GM18505 (cell line): ENCODE measurements around the gene FMNL2.

Source experiments
- ATAC-seq: cut with Tn5 transposase; IDR thresholded peaks from one replicate; pipeline ENCODE4 v1.9.1; 2021; ENCODE audit not compliant: unreplicated experiment
- POLR2A ChIP-seq: IDR thresholded peaks from 4 replicates; pipeline ENCODE4 v1.6.1; 2011; ENCODE audit warnings: borderline replicate concordance; ENCODE audit not compliant: insufficient read depth, insufficient read length; ENCODE audit errors: extremely low read depth

Gene FMNL2

DNA sequence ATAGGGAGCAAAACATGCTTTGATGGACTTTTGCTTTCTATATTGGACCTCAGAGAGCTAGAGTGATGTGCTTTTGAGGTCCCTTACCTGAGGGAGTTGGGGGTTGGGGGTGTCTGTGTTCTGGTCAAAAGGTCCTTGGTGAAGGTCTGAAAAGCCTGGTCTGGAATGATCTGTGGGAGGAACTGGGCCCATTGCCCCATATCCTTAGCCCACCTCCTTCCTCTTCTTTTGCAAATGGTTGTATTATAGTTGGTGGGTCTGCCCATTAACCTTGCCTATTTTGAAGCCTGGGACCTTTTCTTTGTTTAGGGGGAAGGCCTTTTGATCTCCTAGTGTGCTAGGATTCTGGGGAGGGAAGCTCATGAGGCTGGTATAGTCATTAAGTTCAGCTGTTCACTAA, 88.7 kb downstream of the FMNL2 start:
- TF ChIP-seq POLR2A, result no peak
- no peak for ATAC-seq

DNA sequence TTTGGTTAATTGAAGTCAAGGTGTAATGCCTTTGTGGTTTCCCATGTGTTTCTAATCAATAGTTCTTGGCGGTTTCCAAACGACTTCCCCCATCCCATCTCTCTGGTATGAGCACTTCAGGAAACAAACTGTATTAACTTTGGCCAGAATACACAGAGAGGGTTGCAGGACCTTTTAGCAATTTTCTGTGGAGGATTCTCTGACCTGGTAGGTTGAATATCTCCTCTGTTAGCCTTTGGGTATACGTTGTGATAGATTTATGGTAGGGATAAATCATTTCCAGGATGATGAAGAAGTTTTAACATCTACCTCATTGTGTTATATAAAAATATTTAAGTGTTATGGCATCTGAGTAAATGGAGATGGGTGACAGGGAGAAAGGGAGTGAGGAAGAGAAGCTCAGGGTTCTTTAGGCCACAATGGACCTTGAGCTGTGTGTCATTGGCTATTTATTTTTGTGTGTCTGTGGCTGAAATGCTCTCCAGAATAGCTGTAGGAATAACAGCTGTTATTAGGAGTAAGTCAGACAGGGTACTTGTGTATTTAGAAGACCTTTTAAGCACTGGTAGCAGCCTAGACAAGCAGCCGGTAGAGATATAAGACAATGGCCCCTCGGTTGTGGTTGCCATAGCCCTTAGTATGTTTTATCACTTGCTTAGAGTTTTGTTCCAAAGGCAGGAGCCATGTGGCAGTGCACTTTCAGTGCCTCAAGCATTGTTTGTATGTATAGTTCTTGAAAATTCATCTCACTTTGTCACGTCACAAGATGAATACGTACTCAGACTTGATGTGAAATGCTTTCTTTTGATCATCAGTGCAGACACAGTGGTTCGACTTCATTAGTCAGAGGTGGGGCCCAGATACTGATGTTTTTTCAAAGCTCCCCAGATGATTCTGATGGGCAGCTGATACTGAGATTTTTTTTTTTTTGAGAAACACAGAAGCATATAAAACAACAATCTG, 91.1 kb downstream of the FMNL2 start:
- TF ChIP-seq POLR2A, result no peak
- no peak for ATAC-seq

DNA sequence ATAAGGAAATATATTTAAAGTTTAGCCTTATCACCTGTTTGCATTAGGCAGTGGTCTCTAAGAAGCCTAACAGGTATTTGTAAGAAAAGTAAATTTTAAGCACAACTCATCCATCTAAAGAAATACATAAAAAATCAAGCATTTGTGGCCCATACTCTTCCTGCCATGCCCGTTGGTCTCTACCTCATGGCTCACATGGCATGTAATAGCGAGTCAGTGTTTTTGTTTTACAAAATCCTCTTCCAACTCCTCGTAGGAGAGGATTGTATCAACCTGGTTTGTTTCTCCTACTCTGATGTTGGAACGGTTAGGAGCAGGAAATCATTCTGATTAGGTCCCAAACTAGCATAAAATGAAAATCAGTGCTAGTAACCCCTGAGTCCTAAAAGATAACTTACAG, 91.8 kb downstream of the FMNL2 start:
- no peak for ATAC-seq
- TF ChIP-seq POLR2A, result no peak

DNA sequence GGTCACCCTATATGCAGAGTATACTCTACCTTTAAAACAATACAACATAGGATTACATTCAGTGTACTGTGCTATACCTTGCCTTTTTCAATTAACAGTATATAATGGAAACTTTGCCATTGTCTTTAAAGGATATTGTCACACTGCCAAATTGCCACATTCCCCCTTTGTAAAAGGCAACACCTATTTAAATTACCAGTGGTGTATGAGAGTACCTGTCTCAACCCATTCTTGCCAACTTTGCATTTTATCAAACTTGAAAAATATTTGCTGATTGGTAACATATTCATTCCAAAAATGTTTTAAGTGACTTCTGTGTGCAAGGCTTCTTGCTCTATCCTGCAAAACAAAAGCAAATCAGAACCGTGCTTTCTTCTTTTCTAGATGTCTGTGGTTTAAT, 92.9 kb downstream of the FMNL2 start:
- TF ChIP-seq POLR2A, result no peak
- no peak for ATAC-seq

DNA sequence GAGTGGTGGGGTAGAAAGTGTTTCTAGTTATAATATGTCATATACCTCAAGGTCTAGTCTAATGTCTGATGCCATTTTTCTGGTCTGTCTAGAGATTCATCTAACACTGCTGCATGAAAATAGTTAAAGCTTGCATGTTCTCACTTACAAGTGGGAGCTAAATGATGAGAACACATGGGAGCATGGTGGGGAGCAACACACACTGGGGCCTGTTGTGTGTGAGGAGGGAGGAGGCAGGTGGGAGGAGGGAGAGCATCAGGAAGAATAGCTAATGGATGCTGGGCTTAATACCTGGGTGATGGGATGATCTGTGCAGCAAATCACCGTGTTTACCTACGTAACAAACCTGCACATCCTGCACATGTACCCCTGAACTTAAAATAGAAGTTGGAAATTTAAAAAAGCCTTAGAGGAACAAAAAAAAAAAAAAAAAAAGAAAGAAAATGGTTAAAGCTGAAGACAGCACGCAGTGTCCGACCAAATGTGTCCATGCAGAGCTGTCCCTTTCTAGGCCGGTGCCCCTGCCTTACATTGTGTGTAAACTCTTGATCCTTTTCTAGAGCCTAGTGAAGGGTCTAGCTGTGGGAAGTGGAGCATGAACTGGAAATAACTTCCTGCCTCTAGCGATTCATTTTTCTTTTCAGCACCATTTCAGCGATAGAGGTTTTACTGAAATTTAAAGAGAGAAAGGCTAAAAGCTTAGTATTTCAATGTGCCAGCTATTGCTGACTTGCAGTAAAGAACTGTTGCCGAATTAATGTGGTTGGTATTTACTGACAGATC, 94.0 kb downstream of the FMNL2 start:
- ATAC-seq, result no peak
- no peak for TF ChIP-seq POLR2A

DNA sequence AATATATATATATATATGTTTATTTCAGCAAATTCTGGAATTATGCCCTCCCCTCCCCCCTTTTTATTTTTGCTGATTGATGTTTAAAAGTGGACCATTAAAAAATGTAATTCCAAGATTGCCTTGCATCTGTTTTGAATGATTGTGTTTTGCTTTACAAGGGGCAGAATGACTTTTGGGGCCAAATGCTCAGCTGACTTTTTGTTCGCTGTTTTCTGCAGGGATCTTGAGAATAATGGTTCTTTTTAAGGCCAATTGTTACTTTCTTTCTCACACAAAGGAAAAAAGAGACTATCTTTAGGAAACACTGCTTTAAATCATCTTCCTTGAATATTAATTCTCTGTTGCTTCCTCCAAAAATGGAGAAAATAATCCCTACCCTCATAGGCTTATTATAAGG, 95.9 kb downstream of the FMNL2 start:
- ATAC-seq, result no peak
- no peak for TF ChIP-seq POLR2A

DNA sequence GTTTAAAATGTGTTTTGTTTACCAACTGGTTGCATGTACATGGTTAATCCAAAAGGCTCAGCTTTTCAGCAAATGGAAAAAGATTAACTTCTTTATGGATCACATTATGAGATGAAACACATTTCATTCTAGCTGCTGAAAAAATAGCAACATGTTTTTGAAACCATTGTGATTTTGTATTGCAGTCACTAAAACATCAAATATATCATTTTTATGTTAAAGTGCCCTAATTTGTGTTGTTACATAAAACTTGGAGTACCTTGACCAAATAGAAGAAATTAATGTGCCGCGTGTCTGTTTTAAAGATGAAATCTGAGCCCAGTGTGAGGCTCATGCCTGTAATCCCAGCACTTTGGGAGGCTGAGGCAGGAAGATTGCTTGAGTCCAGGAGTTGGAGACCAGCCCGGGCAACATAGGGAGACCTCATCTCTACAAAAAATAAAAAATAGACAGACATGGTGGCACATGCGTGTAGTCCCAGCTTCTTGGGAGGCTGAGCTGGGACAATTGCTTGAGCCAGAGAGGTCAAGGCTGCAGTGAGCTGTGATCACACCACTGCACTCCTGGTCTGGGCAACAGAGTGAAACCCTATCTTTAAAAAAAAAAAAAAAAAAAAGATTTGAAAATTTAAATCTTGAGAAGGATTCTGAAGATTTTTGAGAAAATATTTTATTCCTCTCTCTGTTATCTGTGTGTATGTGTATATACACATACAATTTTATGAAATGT, 96.6 kb downstream of the FMNL2 start:
- no peak for TF ChIP-seq POLR2A
- no peak for ATAC-seq

DNA sequence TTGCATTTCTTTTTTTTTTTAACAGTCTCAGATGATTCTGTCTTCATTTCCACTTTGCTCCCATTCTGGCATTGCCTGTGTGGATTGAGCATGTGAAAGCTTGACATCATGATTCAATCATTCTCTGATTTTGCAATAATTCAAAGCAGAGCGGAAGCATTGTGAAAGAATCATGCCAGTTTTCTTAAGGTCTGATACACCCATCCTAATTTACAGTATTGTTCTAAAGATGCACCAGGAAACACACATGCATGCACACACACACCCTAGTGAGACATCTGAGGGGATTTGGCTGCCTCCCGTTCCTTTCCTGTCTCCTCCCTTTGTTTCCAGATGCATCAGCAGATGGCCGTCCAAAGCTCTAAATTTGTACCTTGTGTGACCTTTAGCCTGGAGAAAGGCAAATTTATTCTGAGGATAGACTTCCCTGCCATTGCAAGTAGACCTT, 97.3 kb downstream of the FMNL2 start:
- TF ChIP-seq POLR2A, result no peak
- ATAC-seq, result no peak

DNA sequence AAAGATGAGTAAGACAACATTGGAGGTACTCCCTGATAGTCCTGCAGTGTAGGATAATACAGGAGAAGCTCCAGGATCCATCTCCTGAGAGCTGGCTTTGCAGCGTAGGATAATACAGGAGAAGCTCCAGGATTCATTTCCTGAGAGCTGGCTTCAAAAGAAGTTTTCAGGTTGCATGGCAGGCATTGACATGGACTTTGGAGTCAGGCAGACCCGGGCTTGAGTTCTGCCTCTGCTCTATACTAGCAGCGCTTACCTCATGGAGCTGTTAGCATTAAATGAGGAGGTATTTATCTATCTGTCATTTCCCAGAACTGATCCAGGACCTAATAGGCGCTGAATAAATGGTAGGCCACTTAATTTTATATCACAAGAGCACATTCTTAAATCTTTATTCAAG, 97.8 kb downstream of the FMNL2 start:
- no peak for ATAC-seq
- TF ChIP-seq POLR2A, result no peak

DNA sequence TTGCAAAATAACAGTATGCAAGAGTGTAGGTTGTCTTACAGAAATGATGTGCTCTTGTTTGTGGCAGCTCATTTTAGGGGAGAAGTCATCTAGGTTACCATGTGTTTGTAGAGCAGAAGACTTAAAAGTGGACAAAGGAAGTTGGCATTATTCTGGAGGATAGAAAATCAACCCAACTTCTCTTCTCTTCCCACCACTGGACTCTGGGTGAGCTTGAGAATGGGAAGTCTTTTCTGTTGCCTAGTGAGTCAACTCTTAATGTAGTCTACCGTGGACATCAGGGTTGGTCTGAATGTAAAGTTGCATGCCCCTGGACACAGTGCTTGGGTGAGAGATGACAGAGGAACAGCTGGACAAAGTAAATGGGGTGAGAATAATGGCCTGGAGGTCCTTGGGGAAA, 98.3 kb downstream of the FMNL2 start:
- TF ChIP-seq POLR2A, result no peak
- ATAC-seq, result no peak

DNA sequence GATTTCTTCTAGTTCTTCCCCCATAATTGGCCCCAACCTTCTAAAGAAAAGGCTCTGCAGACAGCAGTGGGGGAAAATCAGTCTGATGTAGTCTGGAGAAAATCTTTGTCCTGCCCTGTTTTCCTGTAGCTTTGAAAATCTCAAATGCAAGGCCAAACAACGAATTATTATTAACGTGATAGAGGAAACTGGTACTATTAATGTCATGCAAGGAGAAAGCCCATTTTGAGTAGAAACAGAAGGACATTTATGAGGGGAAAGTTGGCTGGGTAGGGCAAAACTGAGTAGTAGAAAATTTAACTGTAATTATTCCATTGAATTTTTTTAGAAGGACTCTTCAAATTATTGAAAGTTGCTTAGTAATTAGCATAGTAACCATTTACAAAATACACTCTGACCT, 98.8 kb downstream of the FMNL2 start:
- no peak for ATAC-seq
- TF ChIP-seq POLR2A, result no peak

DNA sequence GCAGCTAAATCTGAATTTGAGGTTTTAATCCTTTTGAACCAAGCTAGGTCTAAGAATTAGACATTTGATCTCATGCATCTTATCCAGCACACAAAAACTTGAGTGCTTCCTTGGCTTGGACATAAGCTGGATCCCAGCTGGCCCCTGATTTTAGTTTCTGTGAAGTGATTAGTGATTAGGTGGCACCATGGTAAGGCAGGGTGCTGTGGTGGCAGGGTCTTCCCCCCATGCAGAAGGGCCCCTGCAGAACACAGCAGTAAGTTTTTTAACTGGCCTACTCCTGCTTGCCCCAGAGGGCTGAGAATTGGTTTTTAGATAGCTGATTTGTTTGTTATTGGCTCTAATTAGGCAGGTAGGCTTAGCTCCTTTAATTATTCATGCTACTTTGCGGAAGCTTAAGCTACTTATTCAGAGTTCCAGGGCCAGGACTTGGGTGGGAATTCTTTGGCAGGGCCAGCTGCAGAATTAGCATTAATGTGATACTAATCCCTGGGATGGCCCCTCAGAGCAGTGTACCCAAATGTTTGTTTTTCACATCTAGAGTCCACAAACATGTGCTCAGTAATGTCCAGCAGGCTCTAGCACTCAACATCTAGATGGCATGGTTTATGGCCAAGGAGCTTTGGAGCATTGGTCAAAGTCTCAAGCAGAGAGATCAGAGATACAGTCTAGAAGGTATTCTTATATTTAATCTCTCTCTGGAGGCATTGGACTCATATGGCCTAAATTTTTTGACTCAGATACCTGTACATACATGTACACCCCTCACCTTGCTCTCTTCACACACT, 99.6 kb downstream of the FMNL2 start:
- no peak for ATAC-seq
- no peak for TF ChIP-seq POLR2A
